GM23338 (cell line): ENCODE results near the gene DENND5A. TPM values are rescaled to one million over a fixed set of nuclear protein-coding genes. Genes with fewer than 3 reads are reported as not detected.

ENCODE experiments used
- ATAC-seq: fragments of 200-7000 bp; cut with Tn5 transposase; 3 replicates; pipeline ENCODE4 v1.9.1; 2020
- DNase-seq: peaks from one replicate; pipeline ENCODE4 v3.0.0-alpha.2; 2015; ENCODE audit warnings: low spot score
- H2AFZ ChIP-seq: fragments of 200-600 bp; sonication (generic); 2 replicates; pipeline ENCODE4 v1.8.0; 2016; ENCODE audit warnings: antibody characterized with exemption, mild to moderate bottlenecking, moderate library complexity
- H3F3A ChIP-seq: fragments of 200-600 bp; sonication (generic); replicated peaks from 2 replicates; pipeline ENCODE4 v1.8.0; 2017; ENCODE audit warnings: antibody characterized with exemption, mixed run types, low read depth
- H3K27ac ChIP-seq: fragments of 200-600 bp; sonication (generic); 2 replicates; pipeline ENCODE4 v1.6.1; 2016; ENCODE audit warnings: low read depth
- H3K27me3 ChIP-seq: fragments of 200-600 bp; sonication (generic); 2 replicates; pipeline ENCODE4 v1.8.0; 2016; ENCODE audit warnings: mild to moderate bottlenecking, mixed run types, moderate library complexity; ENCODE audit not compliant: insufficient read depth
- H3K36me3 ChIP-seq: fragments of 200-600 bp; sonication (generic); 2 replicates; pipeline ENCODE4 v1.8.0; 2016; ENCODE audit warnings: mild to moderate bottlenecking; ENCODE audit not compliant: insufficient read depth
- H3K4me1 ChIP-seq: fragments of 200-600 bp; sonication (generic); 2 replicates; pipeline ENCODE4 v1.8.0; 2016; ENCODE audit warnings: mild to moderate bottlenecking, moderate library complexity; ENCODE audit not compliant: insufficient read depth
- H3K4me2 ChIP-seq: fragments of 200-600 bp; sonication (generic); 2 replicates; pipeline ENCODE4 v1.7.1; 2017; ENCODE audit warnings: mixed run types
- H3K4me3 ChIP-seq: fragments of 200-600 bp; sonication (generic); 2 replicates; pipeline ENCODE4 v1.6.1; 2016; ENCODE audit warnings: mixed run types
- H3K79me2 ChIP-seq: fragments of 200-600 bp; sonication (generic); replicated peaks from 2 replicates; pipeline ENCODE4 v1.8.0; 2017; ENCODE audit warnings: mild to moderate bottlenecking; ENCODE audit not compliant: insufficient read depth
- H3K9me2 ChIP-seq: fragments of 200-600 bp; sonication (generic); 2 replicates; pipeline ENCODE4 v1.8.0; 2017; ENCODE audit not compliant: insufficient read depth
- H4K20me1 ChIP-seq: fragments of 200-600 bp; sonication (generic); replicated peaks from 2 replicates; pipeline ENCODE4 v1.8.0; 2017; ENCODE audit warnings: mild to moderate bottlenecking; ENCODE audit not compliant: insufficient read depth
- H3K27ac Mint-ChIP-seq: 2 replicates; pipeline ENCODE4 v1.8.0; 2020; ENCODE audit warnings: inconsistent platforms, mild to moderate bottlenecking, moderate library complexity, mixed read lengths
- H3K27me3 Mint-ChIP-seq: 3 replicates; pipeline ENCODE4 v1.8.0; 2022; ENCODE audit warnings: low read depth, mild to moderate bottlenecking, moderate library complexity, mixed read lengths, inconsistent platforms; ENCODE audit not compliant: insufficient read depth, poor library complexity
- H3K36me3 Mint-ChIP-seq: 3 replicates; pipeline ENCODE4 v1.8.0; 2021; ENCODE audit warnings: low read depth, mild to moderate bottlenecking, inconsistent platforms, moderate library complexity, mixed read lengths
- H3K4me1 Mint-ChIP-seq: 3 replicates; pipeline ENCODE4 v1.8.0; 2020; ENCODE audit warnings: mild to moderate bottlenecking, inconsistent platforms, mixed read lengths
- H3K4me3 Mint-ChIP-seq: 3 replicates; pipeline ENCODE4 v1.8.0; 2021; ENCODE audit warnings: moderate library complexity, mild to moderate bottlenecking, inconsistent platforms, mixed read lengths
- H3K9me3 Mint-ChIP-seq: 3 replicates; pipeline ENCODE4 v1.8.0; 2020; ENCODE audit warnings: moderate library complexity, mild to moderate bottlenecking, inconsistent platforms, mixed read lengths
- EZH2 ChIP-seq: fragments of 200-600 bp; sonication (generic); IDR thresholded peaks from one replicate; pipeline ENCODE4 v1.8.0; 2017; ENCODE audit warnings: antibody characterized with exemption, mild to moderate bottlenecking, low read depth; ENCODE audit not compliant: unreplicated experiment
- EZH2phosphoT487 ChIP-seq: fragments of 200-600 bp; sonication (generic); IDR thresholded peaks from one replicate; pipeline ENCODE4 v1.8.1; 2018; ENCODE audit warnings: antibody characterized with exemption; ENCODE audit not compliant: unreplicated experiment
- JUNB ChIP-seq: IDR thresholded peaks from one replicate; pipeline ENCODE4 v1.6.1; 2016; ENCODE audit warnings: antibody characterized with exemption; ENCODE audit not compliant: unreplicated experiment
- NANOG ChIP-seq: IDR thresholded peaks from 2 replicates; pipeline ENCODE4 v1.6.1; 2016; ENCODE audit warnings: antibody characterized with exemption, borderline replicate concordance
- POLR2AphosphoS5 ChIP-seq: IDR thresholded peaks from 2 replicates; pipeline ENCODE4 v1.6.1; 2016; ENCODE audit warnings: antibody characterized with exemption, low read depth
- STAT1 ChIP-seq: IDR thresholded peaks from one replicate; pipeline ENCODE4 v1.6.1; 2016; ENCODE audit warnings: antibody characterized with exemption; ENCODE audit not compliant: unreplicated experiment
- ZNF114 ChIP-seq: fragments of 250-450 bp; sonication (Bioruptor Pico); IDR thresholded peaks from 2 replicates; pipeline ENCODE4 v1.5.0; 2020; ENCODE audit warnings: mild to moderate bottlenecking, moderate library complexity
- ZNF331 ChIP-seq: fragments of 250-450 bp; sonication (Bioruptor Pico); IDR thresholded peaks from 2 replicates; pipeline ENCODE4 v1.5.0; 2020; ENCODE audit warnings: low read depth, mild to moderate bottlenecking, moderate library complexity
- polyA plus RNA-seq: library from polyadenylated mRNA; unstranded; fragments of >200 nt; fragmentation: Nextera tagmentation; extraction: Ambion mirVana; gene quantifications from 2 replicates; pipeline ENCODE4 v1.2.1, GENCODE V29; 2016
- total RNA-seq: library from RNA; depleted of rRNA; stranded (reverse); fragments of >200 nt; shearing (Covaris generic); gene quantifications from 2 replicates; pipeline ENCODE4 v1.2.3, GENCODE V29; 2014
- TF ChIP-seq, protein P1 (sequence below): IDR thresholded peaks from 2 replicates; pipeline ENCODE4 v1.6.1; 2016; ENCODE audit warnings: antibody characterized with exemption
- TF ChIP-seq, protein P2 (sequence below): fragments of 250-450 bp; sonication (Bioruptor Pico); IDR thresholded peaks from 2 replicates; pipeline ENCODE4 v1.5.0; 2020; ENCODE audit warnings: mild to moderate bottlenecking, moderate library complexity

The DENND5A gene
- total and polyA plus RNA-seq, 2 experiments from 2014 or later = 28.1 to 56.3 TPM

DNA sequence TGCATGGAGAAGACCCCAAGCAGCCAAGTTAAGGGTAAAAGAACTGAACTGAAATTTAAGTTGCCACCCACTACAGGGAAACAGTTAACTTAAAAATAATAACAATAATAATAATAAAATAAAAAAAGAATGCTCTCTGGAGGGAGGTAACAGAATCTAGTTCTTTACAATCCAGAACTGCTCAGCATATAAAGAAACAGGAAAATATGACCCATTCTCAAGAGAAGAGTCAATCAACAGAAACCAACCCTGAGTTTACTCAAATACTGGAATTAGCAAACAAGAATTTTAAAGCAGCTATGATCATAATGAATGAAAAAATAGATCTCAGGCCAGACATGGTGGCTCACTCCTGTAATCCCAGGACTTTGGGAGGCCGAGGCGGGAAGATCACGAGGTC is 53.8 kb downstream of the DENND5A start:
- Mint-ChIP-seq H3K27me3 (peaks cover 7% of the 10 kb centered on the region), H3K4me3 (no peak overlapping the region), H3K36me3 (no peaks in the 10 kb centered on the region), H3K27ac (no peak overlapping the region; the same call in 1 of the 2 replicates), H3K9me3 (no peaks in the 10 kb centered on the region), H3K4me1 (peaks cover 19% of the 10 kb centered on the region)
- H3K9me2 ChIP-seq = no peaks in the 10 kb centered on the region
- H3K4me3 ChIP-seq = no peak overlapping the region
- peaks cover 6% of the 10 kb centered on the region; the same call in 1 of the 2 replicates for H3K4me1 ChIP-seq
- no peaks in the 10 kb centered on the region for H3K36me3 ChIP-seq
- H3K27me3 ChIP-seq = no peaks in the 10 kb centered on the region
- H3F3A ChIP-seq = no peaks in the 10 kb centered on the region
- no peak overlapping the region for H2AFZ ChIP-seq
- no peak overlapping the region for H3K27ac ChIP-seq
- TF ChIP-seq EZH2 (no peak), EZH2phosphoT487 (no peak), ZNF331 (CRISPR knock-in tag) (no peak), NANOG (no peak), STAT1 (no peak), ZNF114 (no peak), POLR2AphosphoS5 (no peak), JUNB (no peak)
- TF ChIP-seq, protein P1, sequence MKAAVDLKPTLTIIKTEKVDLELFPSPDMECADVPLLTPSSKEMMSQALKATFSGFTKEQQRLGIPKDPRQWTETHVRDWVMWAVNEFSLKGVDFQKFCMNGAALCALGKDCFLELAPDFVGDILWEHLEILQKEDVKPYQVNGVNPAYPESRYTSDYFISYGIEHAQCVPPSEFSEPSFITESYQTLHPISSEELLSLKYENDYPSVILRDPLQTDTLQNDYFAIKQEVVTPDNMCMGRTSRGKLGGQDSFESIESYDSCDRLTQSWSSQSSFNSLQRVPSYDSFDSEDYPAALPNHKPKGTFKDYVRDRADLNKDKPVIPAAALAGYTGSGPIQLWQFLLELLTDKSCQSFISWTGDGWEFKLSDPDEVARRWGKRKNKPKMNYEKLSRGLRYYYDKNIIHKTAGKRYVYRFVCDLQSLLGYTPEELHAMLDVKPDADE = no peak
- TF ChIP-seq, protein P2, sequence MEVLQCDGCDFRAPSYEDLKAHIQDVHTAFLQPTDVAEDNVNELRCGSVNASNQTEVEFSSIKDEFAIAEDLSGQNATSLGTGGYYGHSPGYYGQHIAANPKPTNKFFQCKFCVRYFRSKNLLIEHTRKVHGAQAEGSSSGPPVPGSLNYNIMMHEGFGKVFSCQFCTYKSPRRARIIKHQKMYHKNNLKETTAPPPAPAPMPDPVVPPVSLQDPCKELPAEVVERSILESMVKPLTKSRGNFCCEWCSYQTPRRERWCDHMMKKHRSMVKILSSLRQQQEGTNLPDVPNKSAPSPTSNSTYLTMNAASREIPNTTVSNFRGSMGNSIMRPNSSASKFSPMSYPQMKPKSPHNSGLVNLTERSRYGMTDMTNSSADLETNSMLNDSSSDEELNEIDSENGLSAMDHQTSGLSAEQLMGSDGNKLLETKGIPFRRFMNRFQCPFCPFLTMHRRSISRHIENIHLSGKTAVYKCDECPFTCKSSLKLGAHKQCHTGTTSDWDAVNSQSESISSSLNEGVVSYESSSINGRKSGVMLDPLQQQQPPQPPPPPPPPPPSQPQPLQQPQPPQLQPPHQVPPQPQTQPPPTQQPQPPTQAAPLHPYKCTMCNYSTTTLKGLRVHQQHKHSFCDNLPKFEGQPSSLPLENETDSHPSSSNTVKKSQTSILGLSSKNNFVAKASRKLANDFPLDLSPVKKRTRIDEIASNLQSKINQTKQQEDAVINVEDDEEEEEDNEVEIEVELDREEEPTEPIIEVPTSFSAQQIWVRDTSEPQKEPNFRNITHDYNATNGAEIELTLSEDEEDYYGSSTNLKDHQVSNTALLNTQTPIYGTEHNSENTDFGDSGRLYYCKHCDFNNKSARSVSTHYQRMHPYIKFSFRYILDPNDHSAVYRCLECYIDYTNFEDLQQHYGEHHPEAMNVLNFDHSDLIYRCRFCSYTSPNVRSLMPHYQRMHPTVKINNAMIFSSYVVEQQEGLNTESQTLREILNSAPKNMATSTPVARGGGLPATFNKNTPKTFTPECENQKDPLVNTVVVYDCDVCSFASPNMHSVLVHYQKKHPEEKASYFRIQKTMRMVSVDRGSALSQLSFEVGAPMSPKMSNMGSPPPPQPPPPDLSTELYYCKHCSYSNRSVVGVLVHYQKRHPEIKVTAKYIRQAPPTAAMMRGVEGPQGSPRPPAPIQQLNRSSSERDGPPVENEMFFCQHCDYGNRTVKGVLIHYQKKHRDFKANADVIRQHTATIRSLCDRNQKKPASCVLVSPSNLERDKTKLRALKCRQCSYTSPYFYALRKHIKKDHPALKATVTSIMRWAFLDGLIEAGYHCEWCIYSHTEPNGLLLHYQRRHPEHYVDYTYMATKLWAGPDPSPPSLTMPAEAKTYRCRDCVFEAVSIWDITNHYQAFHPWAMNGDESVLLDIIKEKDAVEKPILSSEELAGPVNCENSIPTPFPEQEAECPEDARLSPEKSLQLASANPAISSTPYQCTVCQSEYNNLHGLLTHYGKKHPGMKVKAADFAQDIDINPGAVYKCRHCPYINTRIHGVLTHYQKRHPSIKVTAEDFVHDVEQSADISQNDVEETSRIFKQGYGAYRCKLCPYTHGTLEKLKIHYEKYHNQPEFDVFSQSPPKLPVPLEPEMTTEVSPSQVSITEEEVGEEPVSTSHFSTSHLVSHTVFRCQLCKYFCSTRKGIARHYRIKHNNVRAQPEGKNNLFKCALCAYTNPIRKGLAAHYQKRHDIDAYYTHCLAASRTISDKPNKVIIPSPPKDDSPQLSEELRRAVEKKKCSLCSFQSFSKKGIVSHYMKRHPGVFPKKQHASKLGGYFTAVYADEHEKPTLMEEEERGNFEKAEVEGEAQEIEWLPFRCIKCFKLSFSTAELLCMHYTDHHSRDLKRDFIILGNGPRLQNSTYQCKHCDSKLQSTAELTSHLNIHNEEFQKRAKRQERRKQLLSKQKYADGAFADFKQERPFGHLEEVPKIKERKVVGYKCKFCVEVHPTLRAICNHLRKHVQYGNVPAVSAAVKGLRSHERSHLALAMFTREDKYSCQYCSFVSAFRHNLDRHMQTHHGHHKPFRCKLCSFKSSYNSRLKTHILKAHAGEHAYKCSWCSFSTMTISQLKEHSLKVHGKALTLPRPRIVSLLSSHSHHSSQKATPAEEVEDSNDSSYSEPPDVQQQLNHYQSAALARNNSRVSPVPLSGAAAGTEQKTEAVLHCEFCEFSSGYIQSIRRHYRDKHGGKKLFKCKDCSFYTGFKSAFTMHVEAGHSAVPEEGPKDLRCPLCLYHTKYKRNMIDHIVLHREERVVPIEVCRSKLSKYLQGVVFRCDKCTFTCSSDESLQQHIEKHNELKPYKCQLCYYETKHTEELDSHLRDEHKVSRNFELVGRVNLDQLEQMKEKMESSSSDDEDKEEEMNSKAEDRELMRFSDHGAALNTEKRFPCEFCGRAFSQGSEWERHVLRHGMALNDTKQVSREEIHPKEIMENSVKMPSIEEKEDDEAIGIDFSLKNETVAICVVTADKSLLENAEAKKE (CRISPR knock-in tag) = no peak
- H3K79me2 ChIP-seq = peaks cover 94% of the 10 kb centered on the region
- no peak for DNase-seq
- no peak for ATAC-seq
- H3K4me2 ChIP-seq = no peak overlapping the region
- H4K20me1 ChIP-seq = peaks cover 16% of the 10 kb centered on the region
